Measurements from ENCODE around the gene UBA1.

DNA sequence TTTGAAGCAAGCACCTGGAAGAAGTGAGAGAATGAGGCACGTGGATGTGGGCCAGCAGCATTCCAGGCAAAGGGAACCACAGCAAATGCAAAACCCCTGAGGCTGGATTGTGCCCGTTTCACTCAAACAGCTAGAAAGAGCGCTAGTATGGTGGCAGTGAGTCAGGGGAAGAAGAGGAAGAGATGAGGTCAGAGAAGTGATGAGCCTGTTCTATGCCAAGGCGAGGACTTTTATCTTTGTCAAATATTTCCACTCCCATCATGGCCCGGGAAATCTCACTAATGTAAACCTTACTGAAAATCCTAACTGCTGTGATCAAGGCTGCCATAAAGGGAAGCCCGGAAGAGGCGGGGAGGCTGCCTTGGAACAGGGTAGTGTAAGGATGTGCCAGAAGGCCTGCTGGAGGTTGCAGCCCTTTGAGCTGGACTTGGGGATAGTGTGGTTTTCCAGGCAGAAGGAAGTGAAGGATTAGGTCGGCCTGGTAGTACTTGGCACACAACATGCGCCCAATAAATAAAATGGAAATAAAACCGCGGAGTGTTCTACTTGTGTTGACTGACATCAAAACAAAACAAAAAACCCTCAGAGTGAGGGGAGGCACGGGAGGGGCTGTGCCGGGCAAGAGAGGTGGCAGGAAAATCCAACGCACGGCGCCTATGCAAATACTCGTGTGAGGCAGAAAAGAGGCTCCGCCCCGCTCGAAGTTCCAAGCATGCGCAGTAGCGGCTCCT, 23.7 kb downstream of the UBA1 start:
- TF ChIP-seq MYB (IDR thresholded peaks at IDR 0.05; ENCODE audit: borderline replicate concordance, low read depth, low read length) = no peak
- TF ChIP-seq, protein P1, sequence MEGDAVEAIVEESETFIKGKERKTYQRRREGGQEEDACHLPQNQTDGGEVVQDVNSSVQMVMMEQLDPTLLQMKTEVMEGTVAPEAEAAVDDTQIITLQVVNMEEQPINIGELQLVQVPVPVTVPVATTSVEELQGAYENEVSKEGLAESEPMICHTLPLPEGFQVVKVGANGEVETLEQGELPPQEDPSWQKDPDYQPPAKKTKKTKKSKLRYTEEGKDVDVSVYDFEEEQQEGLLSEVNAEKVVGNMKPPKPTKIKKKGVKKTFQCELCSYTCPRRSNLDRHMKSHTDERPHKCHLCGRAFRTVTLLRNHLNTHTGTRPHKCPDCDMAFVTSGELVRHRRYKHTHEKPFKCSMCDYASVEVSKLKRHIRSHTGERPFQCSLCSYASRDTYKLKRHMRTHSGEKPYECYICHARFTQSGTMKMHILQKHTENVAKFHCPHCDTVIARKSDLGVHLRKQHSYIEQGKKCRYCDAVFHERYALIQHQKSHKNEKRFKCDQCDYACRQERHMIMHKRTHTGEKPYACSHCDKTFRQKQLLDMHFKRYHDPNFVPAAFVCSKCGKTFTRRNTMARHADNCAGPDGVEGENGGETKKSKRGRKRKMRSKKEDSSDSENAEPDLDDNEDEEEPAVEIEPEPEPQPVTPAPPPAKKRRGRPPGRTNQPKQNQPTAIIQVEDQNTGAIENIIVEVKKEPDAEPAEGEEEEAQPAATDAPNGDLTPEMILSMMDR (IDR thresholded peaks at IDR 0.05 in 2 of 3, conservative IDR thresholded peaks at IDR 0.05 in 1 of 3; ENCODE audit: control insufficient read depth in 2 of 3, extremely low read depth in 1 of 3, insufficient read depth in 1 of 3, low read depth in 3 of 3, low read length in 3 of 3) = no peak
- no peak; the same call in 1 of the 2 replicates for TF ChIP-seq MXI1 (IDR thresholded peaks at IDR 0.05; ENCODE audit: low read depth, low read length)
- no peak for TF ChIP-seq RELA (IDR thresholded peaks at IDR 0.05; ENCODE audit: borderline replicate concordance, partially characterized antibody)
- TF ChIP-seq, protein P2, sequence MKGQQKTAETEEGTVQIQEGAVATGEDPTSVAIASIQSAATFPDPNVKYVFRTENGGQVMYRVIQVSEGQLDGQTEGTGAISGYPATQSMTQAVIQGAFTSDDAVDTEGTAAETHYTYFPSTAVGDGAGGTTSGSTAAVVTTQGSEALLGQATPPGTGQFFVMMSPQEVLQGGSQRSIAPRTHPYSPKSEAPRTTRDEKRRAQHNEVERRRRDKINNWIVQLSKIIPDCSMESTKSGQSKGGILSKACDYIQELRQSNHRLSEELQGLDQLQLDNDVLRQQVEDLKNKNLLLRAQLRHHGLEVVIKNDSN (IDR thresholded peaks at IDR 0.05; ENCODE audit: borderline replicate concordance, extremely low read length, insufficient read depth, low read depth, low read length) = no peak
- TF ChIP-seq MYC (IDR thresholded peaks at IDR 0.05; ENCODE audit: insufficient read depth, insufficient read length, insufficient replicate concordance, low read length, severe bottlenecking) = no peak

Measured in GM12878 (cell line).